GM12878 (cell line): ENCODE results near the gene PCSK2. TPM values are rescaled to one million over a fixed set of nuclear protein-coding genes. Genes with fewer than 3 reads are reported as not detected.

Experiments used
- ATAC-seq: fragments of 200-7000 bp; cut with Tn5 transposase; 3 replicates; pipeline ENCODE4 v1.9.1; 2020; ENCODE audit warnings: mild to moderate bottlenecking, moderate library complexity
- BruUV-seq: library from RNA; stranded (reverse); fragments of 400-500 nt; replicated peaks from 2 replicates; lab custom pipeline; 2021; lab: Mats Ljungman, UMichigan
- CTCF ChIA-PET: fragments of 300-600 bp; sonication (Branson Sonifier 250); formaldehyde crosslinking; extraction: SDS; loops from one replicate; lab custom pipeline; 2021; ENCODE audit warnings: inconsistent platforms; lab: Yijun Ruan, JAX
- POLR2A ChIA-PET: fragments of 350-600 bp; formaldehyde crosslinking; extraction: SDS; loops from one replicate; lab custom pipeline; 2021; ENCODE audit warnings: inconsistent platforms; lab: Charles Lee
- RAD21 ChIA-PET: fragments of 300-600 bp; sonication (Branson Sonifier 250); formaldehyde crosslinking; loops from one replicate; lab custom pipeline; 2023; ENCODE audit warnings: antibody characterized with exemption; ENCODE audit not compliant: unreplicated experiment; lab: Charles Lee
- SMC1A ChIA-PET: fragments of 300-600 bp; sonication (Branson Sonifier 250); formaldehyde crosslinking; loops from one replicate; lab custom pipeline; 2023; ENCODE audit not compliant: unreplicated experiment, uncharacterized antibody; lab: Charles Lee
- DNase-seq: peaks from one replicate; pipeline ENCODE4 v3.0.0-alpha.2; 2011; ENCODE audit warnings: low read depth, low spot score
- FAIRE-seq: peaks from 3 replicates; lab custom pipeline; 2011; peaks lifted over from hg19 to GRCh38; lab: Jason Lieb, UNC
- H2AFZ ChIP-seq: 2 replicates; pipeline ENCODE4 v1.6.0; 2011; ENCODE audit warnings: low read depth, low read length, control low read depth; ENCODE audit not compliant: control insufficient read depth
- H3K27ac ChIP-seq: 2 replicates; pipeline ENCODE4 v1.5.1; 2011; ENCODE audit warnings: control low read depth; ENCODE audit not compliant: control insufficient read depth, insufficient read depth
- H3K27me3 ChIP-seq, 2 experiments: replicated peaks in 1 of 2; 2 replicates each; pipeline versions ENCODE4 v1.6.0 to v1.6.1; 2011; ENCODE audit warnings: low read length in 1 of 2; ENCODE audit not compliant: control insufficient read depth in 2 of 2, insufficient read depth in 2 of 2
- H3K36me3 ChIP-seq, 2 experiments: 2 replicates each; pipeline ENCODE4 v1.5.1; 2011; ENCODE audit warnings: low read length in 1 of 2; ENCODE audit not compliant: control insufficient read depth in 2 of 2, insufficient read depth in 2 of 2
- H3K4me1 ChIP-seq: 2 replicates; pipeline ENCODE4 v1.6.1; 2011; ENCODE audit warnings: mild to moderate bottlenecking, low read length, moderate library complexity, mixed read lengths; ENCODE audit not compliant: control insufficient read depth, insufficient read depth
- H3K4me2 ChIP-seq: 2 replicates; pipeline ENCODE4 v1.6.0; 2011; ENCODE audit warnings: control low read depth; ENCODE audit not compliant: control insufficient read depth, insufficient read depth
- H3K4me3 ChIP-seq: fragments of 200-600 bp; sonication (generic); 2 replicates; pipeline ENCODE4 v1.5.1; 2016
- H3K79me2 ChIP-seq: 2 replicates; pipeline ENCODE4 v1.6.0; 2011; ENCODE audit warnings: low read length; ENCODE audit not compliant: control insufficient read depth, insufficient read depth
- H3K9ac ChIP-seq: 2 replicates; pipeline ENCODE4 v1.8.0; 2011; ENCODE audit warnings: low read length, control low read depth, mixed read lengths; ENCODE audit not compliant: control insufficient read depth, insufficient read depth
- H3K9me3 ChIP-seq: replicated peaks from 3 replicates; pipeline ENCODE4 v1.5.1; 2011; ENCODE audit warnings: mild to moderate bottlenecking, low read length; ENCODE audit not compliant: control insufficient read depth, insufficient read depth
- H4K20me1 ChIP-seq: 2 replicates; pipeline ENCODE4 v1.6.0; 2011; ENCODE audit not compliant: control insufficient read depth, insufficient read depth
- E4F1 ChIP-seq: fragments of 450-650 bp; IDR thresholded peaks from 2 replicates; pipeline ENCODE4 v1.6.1; 2018; ENCODE audit warnings: borderline replicate concordance, mild to moderate bottlenecking; ENCODE audit not compliant: partially characterized antibody
- HDAC6 ChIP-seq: fragments of 200-600 bp; sonication (generic); IDR thresholded peaks from one replicate; pipeline ENCODE4 v1.8.0; 2017; ENCODE audit warnings: antibody characterized with exemption; ENCODE audit not compliant: unreplicated experiment
- MXI1 ChIP-seq: fragments of 150-350 bp; IDR thresholded peaks from 2 replicates; pipeline ENCODE4 v1.6.1; 2011; ENCODE audit warnings: low read depth, mild to moderate bottlenecking, inconsistent platforms, low read length, improper control_type of control experiment
- NBN ChIP-seq: fragments of 450-650 bp; IDR thresholded peaks from 2 replicates; pipeline ENCODE4 v1.6.1; 2016
- RCOR1 ChIP-seq: conservative IDR thresholded peaks from 2 replicates; pipeline ENCODE4 v1.6.1; 2012; ENCODE audit warnings: low read depth, low read length, improper control_type of control experiment
- STAT3 ChIP-seq: IDR thresholded peaks from 2 replicates; pipeline ENCODE4 v1.6.1; 2011; ENCODE audit warnings: low read depth, low read length, improper control_type of control experiment
- ZNF687 ChIP-seq: fragments of 450-650 bp; IDR thresholded peaks from 2 replicates; pipeline ENCODE4 v1.6.1; 2017; ENCODE audit warnings: mild to moderate bottlenecking, moderate library complexity
- WGBS: methylation state at CpG from one replicate; pipeline ENCODE4 v1.1.6; 2016; ENCODE audit warnings: low lambda C conversion rate; ENCODE audit not compliant: insufficient replicate concordance, insufficient coverage; ENCODE audit errors: missing lambda C conversion rate; 5-methylcytosine and 5-hydroxymethylcytosine counted together
- in situ Hi-C: fragments of 300-500 bp; cut with MboI; formaldehyde crosslinking; loops from 9 replicates; pipeline ENCODE4 v1.14.3; 2018; ENCODE audit warnings: mixed read lengths
- intact Hi-C: fragments of 100-400 bp; cut with micrococcal nuclease; formaldehyde crosslinking; loops from one replicate; pipeline ENCODE4 v1.14.2; 2022; ENCODE audit not compliant: unreplicated experiment
- polyA plus RNA-seq, 11 experiments: library from polyadenylated mRNA; depleted of rRNA in 4 of 11; unstranded in 6 of 11; stranded (reverse) in 5 of 11; fragments of >200 nt; fragmentation: Nextera tagmentation in 4 of 11; fragmentation: Illumina TruSeq in 1 of 11; extraction: Ambion mirVana in 4 of 11; extraction: Trizol in 1 of 11; gene quantifications; 1 replicate in 1 of 11; 2 replicates in 10 of 11; pipeline versions ENCODE4 v1.2.1 to v1.2.3, GENCODE V29; 2011 to 2016; ENCODE audit warnings: inconsistent platforms in 2 of 11, missing spikeins in 2 of 11, low read depth in 1 of 11
- total RNA-seq, 4 experiments: library from RNA; depleted of rRNA in 3 of 4; stranded (reverse); fragments of >200 nt in 3 of 4; fragmentation: Illumina TruSeq in 1 of 4; extraction: Trizol in 1 of 4; gene quantifications; 2 replicates each; pipeline versions ENCODE4 v1.2.1 to v1.2.3, GENCODE V29; 2013 to 2021

PCSK2 gene
- total and polyA plus RNA-seq, 10 of the 15 experiments (the other 5 are each of a cell fraction or from before 2014, with no cell fraction given) = not detected

- ChIA-PET SMC1A (no interaction called here), CTCF (interaction anchor here (0.6 to 1.5 kb wide), 2 partner anchors 10 to 688 kb away, joined by 3 read pairs; no protein-coding TSS in a partner anchor), RAD21 (no interaction called here), POLR2A (no interaction called here)
- Histone ChIP-seq H3K27me3 (peaks cover 0 to 1% of the 10 kb centered on the region in 2 experiments; a peak in 2 of 4 replicates), H2AFZ (no peak overlapping the region), H3K36me3 (no peaks in the 10 kb centered on the region), H3K9ac (no peak overlapping the region), H4K20me1 (no peaks in the 10 kb centered on the region), H3K9me3 (no peaks in the 10 kb centered on the region), H3K4me2 (no peak overlapping the region), H3K79me2 (no peaks in the 10 kb centered on the region), H3K4me1 (no peaks in the 10 kb centered on the region), H3K4me3 (no peak overlapping the region), H3K27ac (no peak overlapping the region)
- DNase-seq (no peak), FAIRE-seq (no peak), ATAC-seq (no peak)
- in situ Hi-C loops = no loop called here
- BruUV-seq = no TSS peak
- intact Hi-C loops = no loop called here
- 76% methylated on average over 23 of the region's 23 CpGs for WGBS
- no peak for TF ChIP-seq MXI1
- no peak for TF ChIP-seq E4F1
- no peak for TF ChIP-seq ZNF687
- no peak for TF ChIP-seq RCOR1
- TF ChIP-seq HDAC6 = no peak
- no peak for TF ChIP-seq NBN
- TF ChIP-seq STAT3 = no peak
These were observed 252.3 kb downstream of the PCSK2 start for GRCh38 chr20:17479063-17479657.
